WTC11 (cell line): ENCODE measurements around the gene ELAVL1. TPM values are rescaled to one million over a fixed set of nuclear protein-coding genes. Genes with fewer than 3 reads are reported as not detected.

Experiments used
- ATAC-seq: fragments of 200-7000 bp; cut with Tn5 transposase; 2 replicates; pipeline ENCODE4 v1.10.0; 2021; ENCODE audit warnings: mild to moderate bottlenecking, moderate library complexity
- CTCF ChIA-PET: fragments of 300-600 bp; sonication (Branson Sonifier 250); formaldehyde crosslinking; loops from one replicate; lab custom pipeline; 2021; ENCODE audit warnings: antibody characterized with exemption; lab: Charles Lee
- POLR2A ChIA-PET: fragments of 350-600 bp; sonication (Branson Sonifier 250); formaldehyde crosslinking; loops from one replicate; lab custom pipeline; 2021; ENCODE audit warnings: antibody characterized with exemption; lab: Charles Lee
- DNase-seq: peaks from one replicate; pipeline ENCODE4 v3.0.0; 2021; ENCODE audit warnings: low spot score
- H3K27ac Mint-ChIP-seq: 2 replicates; pipeline ENCODE4 v1.8.0; 2021; ENCODE audit warnings: mixed read lengths
- H3K27me3 Mint-ChIP-seq: 2 replicates; pipeline ENCODE4 v1.8.0; 2021; ENCODE audit warnings: low read depth, mild to moderate bottlenecking, moderate library complexity, mixed read lengths
- H3K36me3 Mint-ChIP-seq: 2 replicates; pipeline ENCODE4 v1.8.0; 2021; ENCODE audit warnings: mixed read lengths
- H3K4me1 Mint-ChIP-seq: 2 replicates; pipeline ENCODE4 v1.8.0; 2022; ENCODE audit warnings: mixed read lengths
- H3K4me3 Mint-ChIP-seq: 2 replicates; pipeline ENCODE4 v1.8.0; 2021; ENCODE audit warnings: mild to moderate bottlenecking, moderate library complexity, mixed read lengths
- H3K9me3 Mint-ChIP-seq: 2 replicates; pipeline ENCODE4 v1.8.0; 2021; ENCODE audit warnings: mixed read lengths
- ELF4 ChIP-seq: sonication (generic); formaldehyde crosslinking; IDR thresholded peaks from 2 replicates; pipeline ENCODE4 v1.8.1; 2022; ENCODE audit warnings: low read depth, mild to moderate bottlenecking, moderate library complexity, missing genetic modification reagents
- ETV6 ChIP-seq: sonication (generic); formaldehyde crosslinking; IDR thresholded peaks from 2 replicates; pipeline ENCODE4 v1.8.1; 2022; ENCODE audit warnings: mild to moderate bottlenecking, missing genetic modification reagents
- FOXJ3 ChIP-seq: sonication (generic); formaldehyde crosslinking; IDR thresholded peaks from 2 replicates; pipeline ENCODE4 v1.9.0; 2021; ENCODE audit warnings: missing genetic modification reagents, mild to moderate bottlenecking, borderline replicate concordance
- FOXP1 ChIP-seq: sonication (generic); formaldehyde crosslinking; IDR thresholded peaks from 2 replicates; pipeline ENCODE4 v1.8.0; 2022; ENCODE audit warnings: missing genetic modification reagents, mild to moderate bottlenecking, moderate library complexity, borderline replicate concordance
- JAZF1 ChIP-seq: fragments of 250-450 bp; sonication (Bioruptor Pico); IDR thresholded peaks from 2 replicates; pipeline ENCODE4 v1.9.0; 2021; ENCODE audit warnings: moderate library complexity, mild to moderate bottlenecking, inconsistent platforms
- JUN ChIP-seq: sonication (generic); formaldehyde crosslinking; IDR thresholded peaks from 2 replicates; pipeline ENCODE4 v1.8.0; 2023; ENCODE audit warnings: mild to moderate bottlenecking, missing genetic modification reagents
- MYBL2 ChIP-seq: sonication (generic); formaldehyde crosslinking; IDR thresholded peaks from 2 replicates; pipeline ENCODE4 v1.8.1; 2023; ENCODE audit warnings: mild to moderate bottlenecking, moderate library complexity, missing genetic modification reagents
- NFATC4 ChIP-seq: fragments of 250-450 bp; sonication (Bioruptor Pico); IDR thresholded peaks from 2 replicates; pipeline ENCODE4 v1.9.0; 2021; ENCODE audit warnings: mild to moderate bottlenecking
- NR3C1 ChIP-seq: sonication (generic); formaldehyde crosslinking; conservative IDR thresholded peaks from 2 replicates; pipeline ENCODE4 v1.8.1; 2023; ENCODE audit warnings: low read depth, mild to moderate bottlenecking, missing genetic modification reagents
- SOX15 ChIP-seq: fragments of 250-450 bp; sonication (Bioruptor Pico); IDR thresholded peaks from 2 replicates; pipeline ENCODE4 v1.9.0; 2021; ENCODE audit warnings: mild to moderate bottlenecking
- ZBTB21 ChIP-seq: sonication (generic); formaldehyde crosslinking; IDR thresholded peaks from 2 replicates; pipeline ENCODE4 v1.8.1; 2023; ENCODE audit warnings: mild to moderate bottlenecking, missing genetic modification reagents, borderline replicate concordance
- ZNF232 ChIP-seq: sonication (generic); formaldehyde crosslinking; IDR thresholded peaks from 2 replicates; pipeline ENCODE4 v1.8.0; 2022; ENCODE audit warnings: mild to moderate bottlenecking, missing genetic modification reagents
- ZNF671 ChIP-seq: fragments of 250-450 bp; sonication (Bioruptor Pico); IDR thresholded peaks from 2 replicates; pipeline ENCODE4 v1.8.0; 2021; ENCODE audit warnings: mild to moderate bottlenecking
- total RNA-seq: library from RNA; stranded (reverse); gene quantifications from 3 replicates; pipeline ENCODE4 v1.2.3, GENCODE V29; 2021
- TF ChIP-seq, protein P1 (sequence below): sonication (generic); formaldehyde crosslinking; conservative IDR thresholded peaks from 2 replicates; pipeline ENCODE4 v1.8.1; 2022; ENCODE audit warnings: mild to moderate bottlenecking, missing genetic modification reagents
- TF ChIP-seq, protein P2 (sequence below): sonication (generic); formaldehyde crosslinking; IDR thresholded peaks from 2 replicates; pipeline ENCODE4 v1.8.1; 2023; ENCODE audit warnings: mild to moderate bottlenecking, missing genetic modification reagents, moderate library complexity
- TF ChIP-seq, protein P3 (sequence below): sonication (generic); formaldehyde crosslinking; IDR thresholded peaks from 2 replicates; pipeline ENCODE4 v1.8.0; 2022; ENCODE audit warnings: mild to moderate bottlenecking, missing genetic modification reagents
- TF ChIP-seq, protein P4 (sequence below): sonication (generic); formaldehyde crosslinking; IDR thresholded peaks from 2 replicates; pipeline ENCODE4 v1.8.0; 2023; ENCODE audit warnings: missing genetic modification reagents
- TF ChIP-seq, protein P5 (sequence below): sonication (generic); formaldehyde crosslinking; IDR thresholded peaks from 2 replicates; pipeline ENCODE4 v1.8.1; 2023; ENCODE audit warnings: mild to moderate bottlenecking, missing genetic modification reagents, borderline replicate concordance
- TF ChIP-seq, protein P6 (sequence below): fragments of 250-450 bp; sonication (Bioruptor Pico); conservative IDR thresholded peaks from 2 replicates; pipeline ENCODE4 v1.9.0; 2021; ENCODE audit warnings: mild to moderate bottlenecking

ELAVL1 gene
- total RNA-seq, 1 experiment from 2014 or later = 160 TPM

DNA sequence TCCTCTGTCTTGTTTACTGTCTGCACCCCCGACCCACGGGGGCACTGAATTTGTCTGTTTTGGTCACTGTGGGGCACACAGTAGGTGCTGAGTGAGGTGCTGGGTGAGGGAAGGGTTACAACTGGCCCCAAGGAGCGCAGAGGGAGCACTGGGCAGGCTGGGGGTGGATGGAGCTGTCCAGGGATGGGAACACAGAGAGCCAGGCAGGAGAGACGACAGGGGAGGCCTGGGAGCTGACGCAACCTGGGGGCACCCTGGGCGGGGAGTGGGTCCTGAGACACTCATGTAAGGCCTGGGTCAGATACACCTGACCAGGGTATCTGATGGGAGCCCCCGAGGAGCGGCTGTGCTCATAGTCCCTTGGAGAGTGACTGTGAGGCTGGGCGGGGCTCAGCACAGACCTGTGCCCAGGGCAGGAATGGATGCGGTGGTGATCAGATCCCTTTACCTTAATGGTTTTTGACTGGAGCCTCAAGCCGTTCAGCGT is 24.8 kb downstream of the ELAVL1 start:
- Mint-ChIP-seq H3K9me3 (no peaks in the 10 kb centered on the region), H3K4me1 (no peaks in the 10 kb centered on the region), H3K36me3 (peaks cover 46% of the 10 kb centered on the region), H3K4me3 (no peak overlapping the region), H3K27me3 (no peaks in the 10 kb centered on the region), H3K27ac (no peak overlapping the region)
- no peak for DNase-seq
- ChIA-PET CTCF (interaction anchor here (0.9 kb wide), 1 partner anchor 10 kb away, joined by 3 read pairs; no protein-coding TSS in a partner anchor), POLR2A (no interaction called here)
- no peak for ATAC-seq
- TF ChIP-seq FOXJ3 (no peak), ZNF232 (CRISPR knock-in tag) (no peak), ELF4 (CRISPR knock-in tag) (no peak), JAZF1 (CRISPR knock-in tag) (no peak), ZNF671 (no peak), SOX15 (CRISPR knock-in tag) (no peak), JUN (CRISPR knock-in tag) (no peak), ETV6 (CRISPR knock-in tag) (no peak), FOXP1 (CRISPR knock-in tag) (no peak), MYBL2 (CRISPR knock-in tag) (no peak), NR3C1 (CRISPR knock-in tag) (no peak), ZBTB21 (CRISPR knock-in tag) (no peak), NFATC4 (CRISPR knock-in tag) (no peak)
- TF ChIP-seq, protein P1, sequence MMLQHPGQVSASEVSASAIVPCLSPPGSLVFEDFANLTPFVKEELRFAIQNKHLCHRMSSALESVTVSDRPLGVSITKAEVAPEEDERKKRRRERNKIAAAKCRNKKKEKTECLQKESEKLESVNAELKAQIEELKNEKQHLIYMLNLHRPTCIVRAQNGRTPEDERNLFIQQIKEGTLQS (CRISPR knock-in tag) = no peak
- TF ChIP-seq, protein P2, sequence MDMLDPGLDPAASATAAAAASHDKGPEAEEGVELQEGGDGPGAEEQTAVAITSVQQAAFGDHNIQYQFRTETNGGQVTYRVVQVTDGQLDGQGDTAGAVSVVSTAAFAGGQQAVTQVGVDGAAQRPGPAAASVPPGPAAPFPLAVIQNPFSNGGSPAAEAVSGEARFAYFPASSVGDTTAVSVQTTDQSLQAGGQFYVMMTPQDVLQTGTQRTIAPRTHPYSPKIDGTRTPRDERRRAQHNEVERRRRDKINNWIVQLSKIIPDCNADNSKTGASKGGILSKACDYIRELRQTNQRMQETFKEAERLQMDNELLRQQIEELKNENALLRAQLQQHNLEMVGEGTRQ (CRISPR knock-in tag) = no peak
- TF ChIP-seq, protein P3, sequence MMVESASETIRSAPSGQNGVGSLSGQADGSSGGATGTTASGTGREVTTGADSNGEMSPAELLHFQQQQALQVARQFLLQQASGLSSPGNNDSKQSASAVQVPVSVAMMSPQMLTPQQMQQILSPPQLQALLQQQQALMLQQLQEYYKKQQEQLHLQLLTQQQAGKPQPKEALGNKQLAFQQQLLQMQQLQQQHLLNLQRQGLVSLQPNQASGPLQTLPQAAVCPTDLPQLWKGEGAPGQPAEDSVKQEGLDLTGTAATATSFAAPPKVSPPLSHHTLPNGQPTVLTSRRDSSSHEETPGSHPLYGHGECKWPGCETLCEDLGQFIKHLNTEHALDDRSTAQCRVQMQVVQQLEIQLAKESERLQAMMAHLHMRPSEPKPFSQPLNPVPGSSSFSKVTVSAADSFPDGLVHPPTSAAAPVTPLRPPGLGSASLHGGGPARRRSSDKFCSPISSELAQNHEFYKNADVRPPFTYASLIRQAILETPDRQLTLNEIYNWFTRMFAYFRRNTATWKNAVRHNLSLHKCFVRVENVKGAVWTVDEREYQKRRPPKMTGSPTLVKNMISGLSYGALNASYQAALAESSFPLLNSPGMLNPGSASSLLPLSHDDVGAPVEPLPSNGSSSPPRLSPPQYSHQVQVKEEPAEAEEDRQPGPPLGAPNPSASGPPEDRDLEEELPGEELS (CRISPR knock-in tag) = no peak
- TF ChIP-seq, protein P4, sequence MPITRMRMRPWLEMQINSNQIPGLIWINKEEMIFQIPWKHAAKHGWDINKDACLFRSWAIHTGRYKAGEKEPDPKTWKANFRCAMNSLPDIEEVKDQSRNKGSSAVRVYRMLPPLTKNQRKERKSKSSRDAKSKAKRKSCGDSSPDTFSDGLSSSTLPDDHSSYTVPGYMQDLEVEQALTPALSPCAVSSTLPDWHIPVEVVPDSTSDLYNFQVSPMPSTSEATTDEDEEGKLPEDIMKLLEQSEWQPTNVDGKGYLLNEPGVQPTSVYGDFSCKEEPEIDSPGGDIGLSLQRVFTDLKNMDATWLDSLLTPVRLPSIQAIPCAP (CRISPR knock-in tag) = no peak
- TF ChIP-seq, protein P5, sequence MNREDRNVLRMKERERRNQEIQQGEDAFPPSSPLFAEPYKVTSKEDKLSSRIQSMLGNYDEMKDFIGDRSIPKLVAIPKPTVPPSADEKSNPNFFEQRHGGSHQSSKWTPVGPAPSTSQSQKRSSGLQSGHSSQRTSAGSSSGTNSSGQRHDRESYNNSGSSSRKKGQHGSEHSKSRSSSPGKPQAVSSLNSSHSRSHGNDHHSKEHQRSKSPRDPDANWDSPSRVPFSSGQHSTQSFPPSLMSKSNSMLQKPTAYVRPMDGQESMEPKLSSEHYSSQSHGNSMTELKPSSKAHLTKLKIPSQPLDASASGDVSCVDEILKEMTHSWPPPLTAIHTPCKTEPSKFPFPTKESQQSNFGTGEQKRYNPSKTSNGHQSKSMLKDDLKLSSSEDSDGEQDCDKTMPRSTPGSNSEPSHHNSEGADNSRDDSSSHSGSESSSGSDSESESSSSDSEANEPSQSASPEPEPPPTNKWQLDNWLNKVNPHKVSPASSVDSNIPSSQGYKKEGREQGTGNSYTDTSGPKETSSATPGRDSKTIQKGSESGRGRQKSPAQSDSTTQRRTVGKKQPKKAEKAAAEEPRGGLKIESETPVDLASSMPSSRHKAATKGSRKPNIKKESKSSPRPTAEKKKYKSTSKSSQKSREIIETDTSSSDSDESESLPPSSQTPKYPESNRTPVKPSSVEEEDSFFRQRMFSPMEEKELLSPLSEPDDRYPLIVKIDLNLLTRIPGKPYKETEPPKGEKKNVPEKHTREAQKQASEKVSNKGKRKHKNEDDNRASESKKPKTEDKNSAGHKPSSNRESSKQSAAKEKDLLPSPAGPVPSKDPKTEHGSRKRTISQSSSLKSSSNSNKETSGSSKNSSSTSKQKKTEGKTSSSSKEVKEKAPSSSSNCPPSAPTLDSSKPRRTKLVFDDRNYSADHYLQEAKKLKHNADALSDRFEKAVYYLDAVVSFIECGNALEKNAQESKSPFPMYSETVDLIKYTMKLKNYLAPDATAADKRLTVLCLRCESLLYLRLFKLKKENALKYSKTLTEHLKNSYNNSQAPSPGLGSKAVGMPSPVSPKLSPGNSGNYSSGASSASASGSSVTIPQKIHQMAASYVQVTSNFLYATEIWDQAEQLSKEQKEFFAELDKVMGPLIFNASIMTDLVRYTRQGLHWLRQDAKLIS (CRISPR knock-in tag) = no peak
- TF ChIP-seq, protein P6, sequence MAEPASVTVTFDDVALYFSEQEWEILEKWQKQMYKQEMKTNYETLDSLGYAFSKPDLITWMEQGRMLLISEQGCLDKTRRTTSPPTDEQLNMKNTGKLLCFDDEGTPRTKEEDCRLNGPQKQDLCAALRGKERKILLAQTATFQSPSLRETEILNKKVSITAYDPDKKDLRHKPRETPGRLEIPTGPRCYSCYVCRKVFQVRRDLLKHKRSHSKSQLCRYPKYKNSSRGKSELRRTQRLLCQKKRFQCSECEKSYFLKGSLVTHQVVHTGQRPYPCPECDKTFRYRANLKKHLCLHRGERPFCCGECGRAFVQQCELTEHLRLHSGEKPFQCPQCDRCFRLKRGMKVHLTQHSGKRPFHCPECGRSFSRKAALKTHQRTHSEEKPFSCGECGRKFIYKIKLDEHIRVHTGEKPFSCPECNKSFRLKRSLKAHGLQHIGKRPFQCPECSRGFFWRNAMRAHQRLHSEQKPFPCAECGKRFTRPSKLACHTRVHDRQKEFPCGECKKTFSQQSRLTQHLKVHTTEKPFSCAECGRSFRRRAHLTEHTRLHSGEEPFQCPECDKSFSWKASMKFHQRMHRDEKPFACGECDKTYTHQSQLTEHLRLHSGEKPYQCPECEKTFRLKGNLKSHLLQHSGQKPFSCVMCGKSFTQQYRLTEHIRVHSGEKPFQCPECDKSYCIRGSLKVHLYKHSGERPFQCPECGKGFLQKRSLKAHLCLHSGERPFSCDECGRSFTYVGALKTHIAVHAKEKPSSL (CRISPR knock-in tag) = no peak
